GM10248 (cell line): ENCODE measurements around the gene RBM20.

Experiments
- CTCF ChIA-PET: fragments of 300-600 bp; sonication (Branson Sonifier 250); formaldehyde crosslinking; extraction: SDS; loops from one replicate; lab custom pipeline; 2021; ENCODE audit warnings: antibody characterized with exemption; lab: Yijun Ruan, JAX
- POLR2A ChIA-PET: fragments of 350-650 bp; sonication (Branson Sonifier 250); formaldehyde crosslinking; extraction: SDS; loops from one replicate; lab custom pipeline; 2020; ENCODE audit warnings: antibody characterized with exemption; lab: Yijun Ruan, JAX
- DNase-seq: peaks from one replicate; pipeline ENCODE4 v3.0.0; 2012; ENCODE audit errors: extremely low spot score
- TF ChIP-seq, protein P1 (sequence below): IDR thresholded peaks from 2 replicates; pipeline ENCODE4 v1.5.1; 2012; ENCODE audit warnings: mild to moderate bottlenecking, low read depth; ENCODE audit errors: extremely low read depth, missing control alignments, control extremely low read depth

The RBM20 gene

GRCh38 chr10:110754375-110755105, 110.4 kb downstream of the RBM20 start:
- no peak for DNase-seq
- POLR2A ChIA-PET: interaction anchor here (0.7 kb wide), 1 partner anchor 136 kb away, joined by 3 read pairs; no protein-coding TSS in a partner anchor
- TF ChIP-seq, protein P1, sequence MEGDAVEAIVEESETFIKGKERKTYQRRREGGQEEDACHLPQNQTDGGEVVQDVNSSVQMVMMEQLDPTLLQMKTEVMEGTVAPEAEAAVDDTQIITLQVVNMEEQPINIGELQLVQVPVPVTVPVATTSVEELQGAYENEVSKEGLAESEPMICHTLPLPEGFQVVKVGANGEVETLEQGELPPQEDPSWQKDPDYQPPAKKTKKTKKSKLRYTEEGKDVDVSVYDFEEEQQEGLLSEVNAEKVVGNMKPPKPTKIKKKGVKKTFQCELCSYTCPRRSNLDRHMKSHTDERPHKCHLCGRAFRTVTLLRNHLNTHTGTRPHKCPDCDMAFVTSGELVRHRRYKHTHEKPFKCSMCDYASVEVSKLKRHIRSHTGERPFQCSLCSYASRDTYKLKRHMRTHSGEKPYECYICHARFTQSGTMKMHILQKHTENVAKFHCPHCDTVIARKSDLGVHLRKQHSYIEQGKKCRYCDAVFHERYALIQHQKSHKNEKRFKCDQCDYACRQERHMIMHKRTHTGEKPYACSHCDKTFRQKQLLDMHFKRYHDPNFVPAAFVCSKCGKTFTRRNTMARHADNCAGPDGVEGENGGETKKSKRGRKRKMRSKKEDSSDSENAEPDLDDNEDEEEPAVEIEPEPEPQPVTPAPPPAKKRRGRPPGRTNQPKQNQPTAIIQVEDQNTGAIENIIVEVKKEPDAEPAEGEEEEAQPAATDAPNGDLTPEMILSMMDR: no peak
- CTCF ChIA-PET: interaction anchor here (0.7 to 3.3 kb wide), 5 partner anchors 8 to 82 kb away, joined by 3 to 11 read pairs (median 3); no protein-coding TSS in a partner anchor

GRCh38 chr10:110755781-110756180, 111.6 kb downstream of the RBM20 start:
- TF ChIP-seq, protein P1: no peak
- no peak for DNase-seq
- POLR2A ChIA-PET: no interaction called here
- CTCF ChIA-PET: interaction anchor here (0.8 to 3.3 kb wide), 6 partner anchors 9 to 83 kb away, joined by 3 to 11 read pairs (median 3); no protein-coding TSS in a partner anchor

- ChIA-PET POLR2A (no interaction called here), CTCF (interaction anchor here (0.6 kb wide), 1 partner anchor 248 kb away, joined by 3 read pairs; no protein-coding TSS in a partner anchor)
- DNase-seq: no peak
- TF ChIP-seq, protein P1: no peak
These were observed 112.7 kb downstream of the RBM20 start for GRCh38 chr10:110756876-110757275.

DNA sequence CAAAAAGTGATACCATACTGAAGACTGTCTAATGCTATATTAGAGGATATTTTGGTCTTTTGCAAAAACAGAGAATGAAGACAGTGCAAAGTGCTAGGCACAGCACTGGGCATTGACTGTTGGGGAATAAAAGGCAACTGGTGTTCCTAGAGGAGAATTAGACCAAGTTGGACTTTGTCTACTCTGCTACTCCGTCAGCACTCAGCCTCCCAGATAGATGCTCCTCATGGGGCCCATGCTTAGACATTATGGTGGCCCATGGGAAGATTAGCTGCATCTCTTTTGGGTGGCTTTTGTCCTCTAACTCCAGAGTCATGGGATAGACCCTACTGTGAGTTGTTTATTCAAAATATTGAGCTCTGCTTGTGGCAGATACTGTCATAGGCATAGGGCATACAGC, 113.5 kb downstream of the RBM20 start:
- POLR2A ChIA-PET: no interaction called here
- CTCF ChIA-PET: interaction anchor here (0.6 to 1.6 kb wide), 4 partner anchors 17 to 86 kb away, joined by 3 to 4 read pairs (median 3); no protein-coding TSS in a partner anchor
- TF ChIP-seq, protein P1: no peak
- no peak for DNase-seq

DNA sequence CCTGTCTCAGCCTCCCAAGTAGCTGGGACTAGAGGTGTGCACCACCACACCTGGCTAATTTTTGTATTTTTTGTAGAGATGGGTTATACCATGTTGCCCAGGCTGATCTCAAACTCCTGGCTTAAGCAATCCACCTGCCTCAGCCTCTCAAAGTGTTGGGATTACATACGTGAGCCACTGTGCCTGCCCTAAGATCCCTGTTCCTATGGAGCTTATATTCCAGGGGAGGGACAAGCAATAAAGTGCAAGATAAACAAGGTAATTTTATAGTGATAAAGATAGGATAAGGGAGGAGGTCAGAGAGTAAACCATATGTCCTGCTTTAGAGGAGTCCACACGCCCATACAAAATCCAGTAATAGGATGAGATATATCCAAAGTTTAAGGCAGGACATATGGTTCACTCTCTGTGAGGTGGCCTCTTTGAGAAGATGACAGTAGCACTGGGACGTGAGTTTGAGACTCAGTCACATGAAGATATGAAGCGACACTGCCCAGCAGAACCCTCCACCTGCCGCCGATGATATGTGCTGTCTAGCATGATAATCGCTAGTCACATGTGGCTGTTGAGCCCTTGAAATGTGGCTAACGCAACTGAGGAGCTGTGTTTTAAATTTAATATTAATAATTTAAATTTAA, 114.1 kb downstream of the RBM20 start:
- ChIA-PET CTCF (interaction anchor here (0.6 to 1.6 kb wide), 4 partner anchors 16 to 86 kb away, joined by 3 to 4 read pairs (median 3); no protein-coding TSS in a partner anchor), POLR2A (interaction anchor here (0.5 kb wide), 1 partner anchor 161 kb away, joined by 9 read pairs; the partner anchor contains the start of genes BBIP1 and SHOC2)
- DNase-seq: no peak
- TF ChIP-seq, protein P1: no peak

GRCh38 chr10:110758898-110759297, 114.8 kb downstream of the RBM20 start:
- ChIA-PET CTCF (interaction anchor here (0.6 to 1.6 kb wide), 5 partner anchors 9 to 79 kb away, joined by 3 to 4 read pairs (median 3); no protein-coding TSS in a partner anchor), POLR2A (interaction anchor here (0.5 kb wide), 1 partner anchor 160 kb away, joined by 9 read pairs; the partner anchor contains the start of genes BBIP1 and SHOC2)
- no peak for DNase-seq
- TF ChIP-seq, protein P1: no peak
